IPS-NIHi7 (cell line): ENCODE data around the gene CXCR5.

ENCODE experiments used
- DNase-seq: peaks from one replicate; pipeline ENCODE4 v3.0.0; 2012; ENCODE audit warnings: mixed read lengths; ENCODE audit errors: extremely low spot score

The CXCR5 gene

DNA sequence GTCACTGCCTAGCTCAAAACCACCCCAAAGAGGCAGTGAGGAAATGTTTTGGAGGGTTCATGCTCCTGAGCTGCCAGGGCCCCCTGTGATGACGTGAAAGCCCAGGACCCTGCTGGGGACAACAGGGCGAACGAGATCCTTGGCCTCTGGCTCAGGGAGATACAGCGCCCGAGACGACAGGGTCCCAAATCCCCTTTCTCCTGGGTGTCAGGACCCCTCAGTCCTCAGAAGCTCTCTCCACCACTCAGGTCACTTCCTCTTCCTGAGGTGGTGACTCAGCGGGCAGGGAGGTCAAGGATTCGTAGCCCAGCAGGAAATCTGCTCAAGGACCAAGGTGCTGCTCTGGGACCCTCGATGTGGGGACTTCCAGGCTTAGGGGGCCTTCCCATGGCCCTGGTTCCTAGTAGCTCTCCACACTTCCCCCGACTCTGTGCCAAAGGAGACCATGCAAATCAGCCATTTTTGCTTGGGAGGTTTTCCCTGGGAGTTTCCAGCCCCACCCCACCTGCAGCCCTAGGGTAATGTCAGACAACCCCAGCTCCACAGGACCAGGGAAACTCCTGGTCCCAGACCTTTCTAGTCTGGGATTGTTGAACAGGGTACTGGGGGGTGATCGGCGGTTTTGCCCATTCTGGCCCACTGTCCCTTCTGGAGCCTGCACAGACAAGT is 29.2 kb downstream of the CXCR5 start:
- DNase-seq: no peak

DNA sequence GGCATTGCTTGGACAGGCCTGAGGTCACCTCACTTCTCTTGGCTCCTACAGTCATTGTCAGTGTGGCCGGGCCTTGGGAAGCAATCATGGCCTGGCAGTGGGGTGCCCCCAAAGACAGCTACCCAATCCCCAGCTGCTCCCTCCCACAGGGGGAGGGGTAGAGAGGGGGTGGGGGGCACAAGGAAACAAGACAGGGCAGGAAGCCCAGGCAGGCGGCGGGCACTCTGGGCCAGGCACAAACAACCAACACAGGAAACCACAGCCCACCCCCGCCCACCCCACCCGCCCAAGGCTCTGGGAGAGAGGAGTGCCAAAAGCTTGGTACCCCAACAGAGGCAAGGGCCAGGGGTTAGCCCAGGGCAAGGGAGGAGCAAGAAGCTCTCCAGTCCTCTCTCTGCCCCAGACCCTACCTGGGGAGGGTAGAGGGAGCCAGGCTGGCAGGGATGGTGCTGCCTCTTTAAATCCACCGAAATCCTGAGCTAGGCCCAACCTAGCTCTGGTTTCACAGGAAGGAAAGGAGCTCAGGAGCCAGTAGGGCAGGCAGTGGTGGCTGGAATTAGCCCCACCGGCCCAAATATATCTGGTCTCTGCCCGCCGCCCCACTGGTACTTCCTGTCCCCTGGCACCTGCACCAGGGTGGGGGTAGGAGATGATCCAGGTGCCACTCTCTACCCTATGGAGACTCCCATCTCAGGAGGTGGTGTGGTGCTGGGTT is 29.9 kb downstream of the CXCR5 start:
- no peak for DNase-seq

DNA sequence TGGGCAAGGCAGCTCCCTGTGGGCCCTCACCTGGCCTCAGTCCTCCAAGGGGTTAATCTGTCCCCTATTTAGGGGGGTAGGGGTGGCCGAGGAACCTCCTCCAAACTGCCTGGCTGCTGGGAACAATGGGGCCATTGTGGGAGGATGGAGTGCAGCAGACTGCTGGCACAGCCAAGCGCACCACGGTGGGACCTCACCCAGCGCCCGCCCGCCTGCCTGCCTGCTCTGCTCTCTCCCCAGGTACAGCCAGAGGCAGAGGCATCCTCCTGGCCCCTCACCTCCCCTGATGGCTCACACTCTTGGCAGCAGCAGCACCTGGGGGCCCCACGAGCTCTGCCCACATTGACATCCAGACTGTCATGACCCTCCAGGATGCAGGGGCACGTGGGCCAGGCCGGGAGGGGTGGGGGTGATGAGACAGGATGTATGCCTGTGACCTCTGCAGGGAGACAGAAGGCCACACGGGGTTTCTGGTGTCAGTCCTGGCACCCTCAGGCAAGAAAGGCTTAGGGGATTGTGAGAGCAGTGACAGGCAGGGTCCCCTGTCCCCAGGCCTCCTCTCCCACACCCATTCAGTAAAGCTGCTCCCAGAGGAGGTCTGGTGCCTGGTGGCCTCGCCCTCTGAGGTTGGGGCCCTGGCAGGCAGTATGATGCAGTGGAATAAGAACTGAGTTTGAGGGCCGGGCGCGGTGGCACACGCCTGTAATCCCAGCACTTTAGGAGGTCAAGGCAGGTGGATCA is 30.7 kb downstream of the CXCR5 start:
- no peak for DNase-seq

DNA sequence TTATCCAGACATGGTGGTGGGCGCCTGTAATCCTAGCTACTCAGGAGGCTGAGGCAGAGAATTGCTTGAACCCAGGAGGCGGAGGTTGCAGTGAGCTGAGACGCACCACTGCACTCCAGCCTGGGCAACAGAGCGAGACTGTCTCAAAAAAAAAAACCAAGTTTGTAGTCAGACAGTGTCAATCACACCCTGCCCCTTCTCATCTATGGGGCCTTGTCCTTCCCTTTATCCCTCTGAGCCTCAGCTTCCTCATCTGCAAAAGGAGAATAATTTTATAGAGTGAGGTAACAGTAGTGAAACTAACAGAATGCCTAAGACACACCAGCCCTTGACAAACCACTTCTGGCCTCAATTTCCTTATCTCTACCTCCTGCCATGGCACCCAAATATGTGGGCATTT is 31.3 kb downstream of the CXCR5 start:
- DNase-seq: no peak

DNA sequence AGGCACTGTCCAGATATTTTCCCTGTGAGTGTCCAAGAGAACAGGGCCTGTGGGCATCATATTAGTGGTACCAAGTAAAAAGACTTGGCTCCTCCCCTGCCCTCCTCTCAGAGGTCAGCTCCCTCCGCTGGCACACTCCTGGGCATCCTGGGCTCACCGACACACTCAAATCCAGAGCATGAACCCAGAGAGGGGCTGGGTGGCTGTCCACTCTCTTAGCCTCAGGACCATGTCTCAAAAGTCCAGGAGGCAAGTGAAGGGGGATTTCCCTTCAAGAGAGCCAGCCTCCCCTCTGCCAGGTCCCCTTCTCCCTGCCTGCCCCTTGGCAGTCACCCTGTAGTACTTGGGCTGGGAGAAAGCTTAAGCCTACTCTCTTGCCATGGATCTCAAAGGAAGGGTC is 31.7 kb downstream of the CXCR5 start:
- no peak for DNase-seq

DNA sequence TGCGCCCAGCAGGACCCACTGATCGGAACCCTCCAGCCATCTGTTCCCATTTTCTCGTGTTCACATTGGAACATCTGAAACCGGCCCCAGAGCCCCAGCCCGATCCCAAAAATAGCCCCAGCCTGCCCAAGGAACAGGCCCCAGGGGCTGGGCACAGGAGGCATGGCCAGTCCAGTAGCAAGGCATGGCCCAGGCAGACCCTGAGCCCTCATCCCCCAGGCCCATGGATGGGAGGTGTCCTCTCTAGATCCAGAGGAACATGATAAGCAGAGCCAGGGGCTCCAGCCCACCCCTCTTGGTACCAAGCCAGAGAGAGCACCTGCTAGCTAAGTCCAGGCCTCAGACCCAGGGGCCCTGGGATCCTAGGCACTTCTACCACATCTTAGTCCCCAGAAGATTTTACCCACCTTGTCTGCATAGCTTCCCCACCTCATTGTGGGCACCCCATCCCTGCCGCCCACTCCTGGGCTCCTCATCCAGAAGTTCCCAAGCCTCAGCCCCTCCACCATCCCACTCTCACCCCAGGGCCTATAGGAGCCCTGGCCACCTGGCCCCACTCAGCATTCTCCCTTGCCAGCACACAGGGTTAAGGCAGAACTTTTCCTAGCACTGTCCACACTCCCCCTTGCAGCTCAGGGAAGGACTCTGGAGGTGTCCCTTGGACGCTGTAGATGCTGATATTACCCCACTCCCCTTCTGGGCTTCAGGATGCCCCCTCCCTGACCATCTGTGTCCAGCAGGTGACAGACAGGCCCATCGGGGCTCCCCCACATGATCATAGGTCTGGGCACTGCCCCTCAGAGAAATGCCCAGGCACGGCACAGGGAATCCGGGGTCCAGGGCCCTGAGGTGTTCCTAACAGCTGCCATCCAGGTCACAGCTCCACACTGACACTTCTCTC is 32.5 kb downstream of the CXCR5 start:
- DNase-seq: no peak

DNA sequence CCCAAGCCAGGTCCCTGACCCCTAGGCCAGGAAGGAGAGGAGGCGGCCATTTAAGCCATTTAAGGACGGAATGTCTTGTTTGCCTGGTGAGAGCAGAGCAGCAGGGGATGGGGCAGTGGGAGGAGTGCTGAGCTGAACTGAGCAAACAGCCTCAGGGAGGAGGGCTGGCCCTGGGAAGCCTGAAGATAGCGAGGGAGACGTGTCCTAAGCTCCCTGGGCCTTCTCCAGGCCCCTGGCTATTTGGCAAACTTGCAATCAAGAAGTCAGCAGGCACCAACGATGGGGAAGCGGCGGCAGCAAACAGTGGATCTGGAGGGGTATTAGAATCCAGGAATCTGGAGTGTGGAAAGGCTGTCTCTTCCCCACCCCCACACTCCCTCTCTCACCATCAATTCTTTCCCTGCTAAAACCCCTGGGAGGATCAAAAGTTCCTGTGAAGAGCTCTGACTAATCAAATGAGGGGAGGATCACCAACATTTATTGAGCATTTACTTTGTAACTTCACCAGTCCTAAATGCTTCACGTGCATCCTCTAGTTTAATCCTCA is 33.2 kb downstream of the CXCR5 start:
- DNase-seq: no peak

DNA sequence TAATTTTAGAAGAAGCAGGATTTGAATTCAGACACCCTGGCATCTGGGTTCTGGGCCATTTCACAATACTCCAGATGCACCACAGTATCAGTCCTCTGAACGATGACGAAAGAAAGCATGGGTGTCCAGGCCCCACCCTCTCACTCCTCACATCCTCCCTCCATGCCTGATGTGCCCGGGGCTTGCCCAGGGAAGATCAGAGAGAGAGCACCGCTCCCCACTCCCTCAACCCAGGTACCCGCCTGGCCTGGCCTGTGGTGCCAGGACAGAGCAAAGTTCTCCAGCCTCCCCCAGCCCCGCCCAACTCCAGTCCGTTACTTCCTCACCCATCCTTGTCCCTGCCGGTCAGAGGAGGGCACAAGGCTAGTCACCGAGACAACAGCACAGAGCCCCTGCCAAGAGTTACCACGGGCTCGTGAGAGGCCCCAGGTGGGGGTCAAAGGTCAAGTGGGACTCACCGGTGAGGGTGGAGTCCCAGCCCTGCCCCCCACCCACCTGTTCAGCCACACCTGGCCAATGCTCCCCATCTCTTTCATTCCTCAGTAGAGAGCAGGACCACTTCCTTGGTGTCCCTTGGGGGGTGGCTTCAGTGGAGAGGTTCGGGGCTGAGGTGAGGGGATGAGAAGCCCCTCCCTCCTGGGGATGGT is 33.9 kb downstream of the CXCR5 start:
- no peak for DNase-seq

DNA sequence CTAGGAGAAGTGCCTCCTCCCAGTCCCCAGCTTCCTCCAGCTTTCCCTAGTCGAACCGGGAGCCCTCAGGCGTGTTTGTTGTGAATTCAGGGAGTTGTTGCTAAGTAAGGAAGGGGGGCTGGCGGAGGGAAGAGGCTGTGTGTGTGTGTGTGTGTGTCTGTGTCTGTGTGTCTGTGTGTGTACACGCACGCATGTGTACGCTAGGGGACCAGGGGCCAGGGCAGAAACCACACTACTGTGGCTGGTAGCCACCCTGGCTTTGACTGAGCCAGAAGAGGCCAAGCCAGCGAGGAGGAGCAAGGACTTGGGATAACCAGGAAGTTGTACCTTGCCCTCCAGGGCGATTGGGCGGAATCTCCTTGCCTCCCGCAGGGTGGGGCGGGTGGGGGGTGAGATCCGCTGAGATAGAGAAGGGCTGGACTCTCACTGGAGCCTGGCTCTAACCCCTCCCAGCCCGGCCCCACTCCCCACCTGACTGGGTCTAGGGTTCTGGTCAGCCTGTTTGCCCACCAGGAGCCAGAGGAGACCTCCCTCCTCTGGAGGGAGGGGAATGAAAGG is 34.5 kb downstream of the CXCR5 start:
- no peak for DNase-seq

DNA sequence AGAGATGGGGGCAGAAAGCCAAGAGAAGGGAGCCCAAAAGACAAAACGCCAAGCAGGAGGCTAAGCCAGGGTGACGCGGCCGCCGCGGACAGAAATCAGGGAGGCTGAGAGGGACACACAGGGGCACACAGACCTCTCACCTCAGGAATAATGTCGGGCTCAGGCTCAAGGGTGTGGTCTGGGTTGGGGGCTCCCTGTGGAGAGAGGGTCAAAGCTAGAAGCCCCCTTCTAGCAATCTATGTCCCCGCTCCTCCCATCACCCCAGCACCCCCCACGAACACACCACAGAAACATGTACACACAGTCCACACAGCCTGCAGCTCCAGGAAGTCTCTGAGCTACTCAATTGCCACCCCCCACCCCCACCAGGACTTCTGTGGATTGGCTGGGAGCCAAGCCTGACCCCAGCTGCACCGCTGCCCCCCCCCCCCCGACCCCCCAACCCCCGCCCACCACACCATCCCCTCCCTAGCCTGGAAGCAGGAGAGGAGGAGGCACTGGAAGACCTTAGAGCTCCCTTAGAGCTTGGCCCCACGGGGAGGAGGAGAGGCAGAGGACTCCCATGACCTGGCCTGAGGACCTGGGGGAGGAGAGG is 35.1 kb downstream of the CXCR5 start:
- no peak for DNase-seq

DNA sequence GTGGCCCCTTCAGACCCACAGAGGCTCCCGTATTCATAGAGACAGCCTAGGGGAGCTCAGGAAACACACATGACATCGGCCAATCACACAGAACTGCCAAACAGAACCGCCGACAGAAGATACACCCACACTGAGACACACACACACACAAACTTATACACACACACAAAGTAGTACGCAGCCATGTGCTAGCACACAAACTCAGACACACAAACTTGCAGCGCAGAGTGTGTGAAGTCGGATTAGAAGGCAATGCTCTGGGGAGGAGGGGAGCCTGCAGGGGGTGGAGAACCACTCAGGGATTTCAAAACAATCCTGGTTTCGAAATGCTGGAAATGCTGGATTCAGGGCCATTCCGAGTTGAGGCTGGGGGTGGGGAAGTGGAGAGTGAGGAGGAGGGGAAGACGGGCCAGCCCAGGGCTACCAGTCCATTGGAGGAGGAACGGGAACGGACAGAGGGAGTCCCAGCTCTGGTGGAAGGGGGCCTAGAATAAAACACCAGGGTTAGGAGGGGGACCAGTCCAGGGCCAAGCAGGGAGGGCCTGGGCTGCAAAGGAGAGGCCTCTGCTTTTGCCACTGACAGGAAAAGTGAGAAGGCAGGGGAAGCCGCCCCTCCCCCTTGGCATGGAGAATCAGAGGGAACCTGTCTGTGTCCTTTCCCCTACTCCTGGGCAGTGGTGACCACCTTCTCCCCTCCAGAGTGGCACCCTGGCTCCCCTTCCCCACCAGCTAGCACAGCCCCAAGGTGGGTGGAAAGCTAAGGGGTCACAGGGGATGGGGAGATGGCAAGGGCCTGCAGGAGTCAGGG is 37.6 kb downstream of the CXCR5 start:
- DNase-seq: peak; percentile 54

DNA sequence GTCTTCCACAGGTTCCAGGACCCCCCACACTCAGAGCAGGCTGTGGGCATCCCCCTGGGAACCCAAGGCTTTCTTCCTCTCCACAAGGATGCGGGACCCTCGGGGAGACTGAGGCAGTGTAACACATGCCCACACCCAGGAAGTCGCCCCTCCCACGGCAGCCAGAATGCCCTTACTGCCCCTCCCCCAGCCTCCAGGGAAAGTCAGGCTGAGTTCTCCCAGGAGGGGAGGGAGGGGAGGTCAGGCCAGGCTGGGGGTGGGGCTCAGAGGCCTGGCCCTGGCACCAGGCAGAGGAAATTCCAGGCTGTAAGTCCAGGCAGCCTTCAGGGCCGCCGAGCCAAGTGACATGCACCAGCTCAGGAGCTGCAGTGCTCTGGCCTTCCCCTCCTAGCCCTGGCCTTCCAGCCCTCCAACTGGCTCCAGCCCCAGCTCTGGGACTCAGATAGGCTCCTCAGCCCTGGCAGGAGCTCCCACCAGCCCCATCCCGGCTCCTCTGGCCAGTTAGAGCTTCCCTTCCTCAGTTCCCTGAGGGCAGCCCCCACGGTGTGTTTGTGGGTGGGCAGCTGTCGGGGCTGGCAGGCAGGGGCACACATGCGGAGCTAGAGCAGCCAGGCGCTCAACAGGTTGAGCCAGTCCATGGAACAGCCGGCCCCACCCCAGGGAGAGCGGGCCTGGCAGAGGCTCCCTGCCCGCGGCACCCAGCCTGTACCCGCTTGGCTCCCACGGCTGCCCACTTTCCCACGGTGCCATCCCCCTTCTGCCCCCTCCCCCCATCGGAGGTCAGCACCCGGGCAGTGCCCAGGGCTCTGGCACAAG is 38.4 kb downstream of the CXCR5 start:
- peak; percentile 71 for DNase-seq

DNA sequence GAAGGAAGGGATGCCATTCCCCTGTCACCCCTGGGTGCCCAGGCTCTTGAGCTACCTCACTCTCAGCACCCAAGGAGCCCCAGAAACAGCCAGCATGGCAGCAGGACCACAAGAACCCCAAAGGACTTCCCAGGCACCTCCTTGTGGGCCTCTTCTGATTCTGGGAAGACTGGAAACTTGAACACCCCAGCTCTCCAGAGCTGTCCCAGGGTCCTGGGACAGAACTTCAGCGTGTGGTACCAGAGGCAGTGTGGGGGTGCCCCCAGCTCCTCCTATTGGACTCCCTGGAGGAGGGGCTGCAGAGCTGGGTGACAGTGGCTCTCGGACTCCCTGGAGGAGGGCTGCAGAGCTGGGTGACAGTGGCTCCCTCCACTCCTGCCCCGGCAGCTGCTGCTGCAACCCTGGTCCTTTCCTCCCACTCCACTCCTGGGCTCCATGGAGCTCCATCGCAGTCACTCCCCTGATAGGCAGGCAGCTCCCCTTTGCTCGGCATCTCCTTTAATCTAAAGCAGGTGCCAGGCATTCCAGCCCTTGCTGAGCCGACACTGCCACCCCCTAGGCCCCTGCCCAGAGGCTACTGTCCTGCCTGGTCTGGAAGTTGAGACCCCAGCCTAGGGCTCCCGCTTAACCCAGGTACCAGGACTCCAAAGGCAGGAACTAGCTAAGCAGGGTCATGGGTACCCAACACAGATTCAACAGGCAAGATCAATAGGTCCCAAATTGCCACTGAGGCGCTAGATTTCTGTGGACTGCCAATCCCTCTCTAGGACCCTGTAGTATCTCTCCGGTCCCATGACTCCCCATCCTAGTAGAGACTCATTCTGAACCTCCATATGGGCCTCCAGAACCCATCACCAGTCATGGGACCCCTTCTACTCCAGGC is 39.3 kb downstream of the CXCR5 start:
- DNase-seq: no peak

DNA sequence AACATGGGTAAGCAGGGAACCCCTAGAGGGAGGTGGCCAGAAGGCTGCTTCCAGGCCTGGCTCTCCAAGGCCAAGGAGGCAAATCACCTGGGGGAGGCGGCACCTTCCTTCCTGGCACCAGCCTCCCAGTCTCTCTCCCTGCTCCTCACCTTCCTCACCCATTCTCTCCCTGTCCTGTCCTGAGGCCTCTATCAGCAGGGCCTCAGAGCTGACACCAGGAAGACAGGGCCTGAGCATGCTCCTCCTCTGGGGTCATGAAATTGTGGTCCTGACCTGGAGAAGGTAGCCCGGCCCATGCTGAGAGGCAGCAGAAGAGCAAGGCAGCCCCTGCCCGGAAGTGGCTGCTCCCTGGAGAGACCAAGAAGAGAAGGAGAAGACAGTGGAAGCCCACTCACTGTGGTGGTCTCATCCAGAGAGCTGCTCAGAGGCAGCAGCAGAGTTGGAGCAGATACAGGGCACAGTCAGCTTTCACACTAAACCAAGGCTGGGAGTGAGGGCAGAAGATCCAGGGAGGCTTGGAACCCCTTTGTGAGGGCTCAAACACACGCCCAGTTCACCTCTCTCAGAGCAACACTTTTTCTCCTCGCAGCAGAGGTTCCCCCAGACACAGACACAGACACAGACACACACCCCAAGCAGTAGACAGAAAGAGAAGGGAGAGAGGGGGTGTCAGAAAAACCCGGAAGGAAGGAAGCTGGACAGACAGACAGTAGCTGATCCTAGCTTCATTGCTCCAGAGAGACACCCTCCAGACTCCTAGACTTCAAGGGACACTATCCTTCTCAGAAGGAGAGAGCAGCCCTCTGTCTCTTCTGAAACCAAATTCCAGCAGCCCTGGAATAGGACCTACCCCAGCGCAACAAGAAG is 40.3 kb downstream of the CXCR5 start:
- DNase-seq: no peak

DNA sequence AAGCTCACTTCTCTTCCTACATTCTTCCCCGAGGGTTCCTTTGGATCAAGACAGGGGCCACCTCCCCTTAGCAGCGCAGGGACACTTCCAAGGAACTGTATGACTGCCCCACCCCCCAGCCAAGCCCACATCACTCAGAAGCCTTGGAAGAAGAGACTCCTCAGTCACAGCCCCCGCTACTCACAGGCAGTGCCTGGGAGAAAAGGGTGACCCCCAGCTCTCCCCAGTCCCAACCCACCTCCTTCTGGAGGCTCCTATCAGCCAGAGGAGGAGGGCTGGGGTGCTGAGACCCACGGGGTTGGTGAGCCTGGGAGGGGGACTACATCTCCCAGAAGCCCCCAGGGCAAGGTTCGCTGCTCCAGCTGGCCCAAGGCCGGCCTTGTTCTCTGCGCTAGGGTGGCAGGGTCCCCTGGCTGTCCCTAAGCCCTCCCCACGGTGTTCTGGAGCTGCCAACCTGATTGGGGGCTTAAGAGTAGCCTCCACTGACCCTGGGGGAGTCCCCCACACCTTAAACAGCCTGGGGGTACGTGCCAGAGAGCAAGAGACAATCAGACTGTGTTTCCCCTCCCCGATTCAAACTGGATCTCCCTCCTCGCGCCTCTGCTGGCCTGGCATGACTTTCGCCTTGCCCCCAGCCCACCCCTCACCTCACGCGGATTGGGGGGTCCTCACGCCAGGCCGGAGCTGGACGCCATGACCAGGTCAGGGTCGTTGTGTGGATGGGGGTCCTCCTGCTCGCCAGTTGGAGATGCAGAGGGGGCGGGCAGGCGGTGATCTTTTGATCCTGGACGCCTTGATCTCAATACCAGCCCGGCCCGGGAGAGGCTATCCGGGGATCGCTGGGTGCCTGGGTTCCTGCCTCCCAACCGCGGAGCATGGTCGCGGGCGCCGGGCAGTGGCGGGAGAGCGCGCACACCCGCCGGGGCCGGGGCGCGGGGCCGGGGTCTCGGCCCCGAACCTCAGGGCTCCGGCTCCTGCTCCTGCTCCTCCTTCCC is 41.2 kb downstream of the CXCR5 start:
- peak; percentile 55 for DNase-seq
